Measurements from ENCODE around the gene RER1. TPM values are rescaled to one million over a fixed set of nuclear protein-coding genes. Genes with fewer than 3 reads are reported as not detected.
"Not testable (repeated sequence)": the region's sequence is repeated elsewhere in the genome, so short reads cannot be mapped to it uniquely, and the experiment has no call there.

RER1 gene
- total RNA-seq, 1 experiment from 2014 or later = 90.3 TPM

- Histone ChIP-seq H3K4me1 (replicated peaks) (no peaks in the 10 kb centered on the region; the same call in 1 of the 2 replicates), H3K27me3 (replicated peaks) (peaks cover 35% of the 10 kb centered on the region), H3K27ac (no peak overlapping the region), H3K36me3 (no peaks in the 10 kb centered on the region), H3K9me3 (replicated peaks) (peaks cover 13% of the 10 kb centered on the region), H3K4me3 (no peak overlapping the region)
- no peak for DNase-seq (ENCODE audit: low read depth in 1 of 2, low spot score in 2 of 2)
Measured at GRCh38 chr1:2433196-2433595, 41.6 kb downstream of the RER1 start.

GRCh38 chr1:2433936-2434655 is 42.5 kb downstream of the RER1 start:
- peaks cover 10% of the 10 kb centered on the region for H3K9me3 ChIP-seq (replicated peaks)
- H3K4me1 ChIP-seq (replicated peaks) = no peaks in the 10 kb centered on the region; the same call in 1 of the 2 replicates
- H3K27ac ChIP-seq = no peak overlapping the region
- H3K27me3 ChIP-seq (replicated peaks) = peaks cover 35% of the 10 kb centered on the region
- H3K36me3 ChIP-seq = no peaks in the 10 kb centered on the region
- no peak overlapping the region for H3K4me3 ChIP-seq
- no peak for DNase-seq (ENCODE audit: low read depth in 1 of 2, low spot score in 2 of 2)

GRCh38 chr1:2435091-2435490 is 43.5 kb downstream of the RER1 start:
- no peak for DNase-seq (ENCODE audit: low read depth in 1 of 2, low spot score in 2 of 2)
- H3K36me3 ChIP-seq = no peaks in the 10 kb centered on the region
- peaks cover 35% of the 10 kb centered on the region for H3K27me3 ChIP-seq (replicated peaks)

DNA sequence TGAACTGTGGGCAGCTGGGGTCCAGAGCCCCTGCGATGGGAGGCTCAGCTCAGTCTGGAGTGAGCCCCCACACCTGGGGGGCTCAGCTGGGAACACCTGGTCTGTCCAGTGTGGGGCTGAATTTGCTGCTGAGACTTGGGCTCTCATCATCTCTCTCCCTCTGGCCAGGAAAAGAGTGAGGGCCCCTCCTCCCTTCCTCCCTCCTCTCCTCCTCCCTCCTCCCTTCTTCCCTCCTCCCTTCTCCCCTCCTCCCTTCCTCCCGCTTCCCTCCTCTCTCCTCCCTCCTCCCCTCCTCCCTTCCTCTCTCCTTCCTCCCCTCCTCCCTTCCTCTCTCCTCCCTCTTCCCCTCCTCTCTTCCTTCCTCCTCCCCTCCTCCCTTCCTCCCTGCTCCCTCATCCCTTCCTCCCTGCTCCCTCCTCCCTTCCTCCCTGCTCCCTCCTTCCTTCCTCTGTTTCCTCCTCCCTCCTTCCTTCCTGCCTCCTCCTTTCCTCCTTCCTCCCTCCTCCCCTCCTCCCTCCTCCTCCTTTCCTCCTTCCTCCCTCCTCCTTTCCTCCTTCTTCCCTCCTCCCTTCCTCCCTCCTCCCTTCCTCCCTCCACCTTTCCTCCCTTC is 44.2 kb downstream of the RER1 start:
- no peak overlapping the region for H3K27ac ChIP-seq
- no peaks in the 10 kb centered on the region for H3K36me3 ChIP-seq
- DNase-seq (ENCODE audit: low read depth in 1 of 2, low spot score in 2 of 2) = no peak
- no peaks in the 10 kb centered on the region; the same call in 1 of the 2 replicates for H3K4me1 ChIP-seq (replicated peaks)
- H3K27me3 ChIP-seq (replicated peaks) = peaks cover 35% of the 10 kb centered on the region
- H3K4me3 ChIP-seq = no peak overlapping the region
- no peaks in the 10 kb centered on the region for H3K9me3 ChIP-seq (replicated peaks)

More at GRCh38 chr1:2435091-2435490, 43.5 kb downstream of the RER1 start:
- Histone ChIP-seq H3K4me3 (no peak overlapping the region), H3K9me3 (replicated peaks) (peaks cover 2% of the 10 kb centered on the region; the same call in 1 of the 2 replicates), H3K4me1 (replicated peaks) (no peaks in the 10 kb centered on the region; the same call in 1 of the 2 replicates), H3K27ac (no peak overlapping the region)

DNA sequence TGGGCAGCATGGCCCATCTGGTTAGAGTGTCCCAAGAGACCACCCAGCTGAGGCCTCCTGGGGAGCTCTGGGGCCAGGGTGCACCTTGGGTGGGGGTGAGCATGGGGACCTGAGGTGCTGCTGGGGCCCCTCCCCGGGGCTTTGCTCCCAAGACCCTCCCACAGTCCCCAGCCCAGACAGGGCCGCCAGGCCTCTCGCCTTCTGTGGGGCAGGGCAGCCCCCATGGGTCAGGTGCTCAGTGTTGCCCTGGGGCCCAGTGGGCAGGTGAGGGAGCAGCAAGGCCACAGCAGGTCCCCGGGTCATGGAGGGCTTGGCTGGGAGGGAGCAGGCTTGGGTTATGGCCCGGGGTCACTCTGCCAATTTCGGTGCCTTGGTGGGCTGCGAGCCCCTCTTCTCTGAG is 45.2 kb downstream of the RER1 start:
- H3K27me3 ChIP-seq (replicated peaks) = peaks cover 40% of the 10 kb centered on the region
- no peaks in the 10 kb centered on the region for H3K9me3 ChIP-seq (replicated peaks)
- H3K36me3 ChIP-seq = no peaks in the 10 kb centered on the region
- no peak overlapping the region for H3K4me3 ChIP-seq
- no peaks in the 10 kb centered on the region; the same call in 1 of the 2 replicates for H3K4me1 ChIP-seq (replicated peaks)
- DNase-seq (ENCODE audit: low read depth in 1 of 2, low spot score in 2 of 2) = no peak
- H3K27ac ChIP-seq = no peak overlapping the region

GRCh38 chr1:2437617-2438016 is 46.0 kb downstream of the RER1 start:
- Histone ChIP-seq H3K9me3 (replicated peaks) (no peaks in the 10 kb centered on the region), H3K27ac (no peak overlapping the region), H3K4me1 (replicated peaks) (no peaks in the 10 kb centered on the region; the same call in 1 of the 2 replicates), H3K4me3 (no peak overlapping the region), H3K36me3 (no peaks in the 10 kb centered on the region), H3K27me3 (replicated peaks) (peaks cover 38% of the 10 kb centered on the region)
- no peak for DNase-seq (ENCODE audit: low read depth in 1 of 2, low spot score in 2 of 2)

- peaks cover 38% of the 10 kb centered on the region for H3K27me3 ChIP-seq (replicated peaks)
- DNase-seq (ENCODE audit: low read depth in 1 of 2, low spot score in 2 of 2) = no peak
- H3K36me3 ChIP-seq = no peaks in the 10 kb centered on the region
- no peaks in the 10 kb centered on the region for H3K9me3 ChIP-seq (replicated peaks)
- no peak overlapping the region for H3K27ac ChIP-seq
- no peak overlapping the region for H3K4me3 ChIP-seq
- no peaks in the 10 kb centered on the region; the same call in 1 of the 2 replicates for H3K4me1 ChIP-seq (replicated peaks)
Measured at GRCh38 chr1:2438038-2438437, 46.4 kb downstream of the RER1 start.

DNA sequence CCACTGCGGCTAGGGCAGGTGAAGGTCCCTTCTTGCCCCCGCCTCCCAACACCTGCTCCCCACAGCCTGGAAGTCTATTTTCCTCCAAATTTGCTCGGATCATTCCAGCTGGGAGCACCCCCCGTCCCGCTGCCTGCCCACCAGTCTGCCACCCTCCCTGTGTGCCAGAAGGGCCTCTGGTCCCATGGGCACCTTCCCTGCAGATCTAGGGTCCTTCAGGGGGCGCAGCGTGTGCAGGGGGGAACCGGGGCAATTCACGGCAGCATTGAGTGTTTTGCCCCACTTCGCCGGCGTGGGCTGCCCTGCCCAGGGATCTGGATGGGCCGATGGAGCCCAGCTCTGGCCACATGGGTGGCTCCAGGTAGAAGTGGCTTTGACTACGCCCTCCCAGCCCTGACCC is 47.0 kb downstream of the RER1 start:
- Histone ChIP-seq H3K27ac (no peak overlapping the region), H3K4me1 (replicated peaks) (no peaks in the 10 kb centered on the region; the same call in 1 of the 2 replicates), H3K36me3 (no peaks in the 10 kb centered on the region), H3K27me3 (replicated peaks) (peaks cover 35% of the 10 kb centered on the region), H3K9me3 (replicated peaks) (no peaks in the 10 kb centered on the region), H3K4me3 (no peak overlapping the region)
- no peak for DNase-seq (ENCODE audit: low read depth in 1 of 2, low spot score in 2 of 2)

DNA sequence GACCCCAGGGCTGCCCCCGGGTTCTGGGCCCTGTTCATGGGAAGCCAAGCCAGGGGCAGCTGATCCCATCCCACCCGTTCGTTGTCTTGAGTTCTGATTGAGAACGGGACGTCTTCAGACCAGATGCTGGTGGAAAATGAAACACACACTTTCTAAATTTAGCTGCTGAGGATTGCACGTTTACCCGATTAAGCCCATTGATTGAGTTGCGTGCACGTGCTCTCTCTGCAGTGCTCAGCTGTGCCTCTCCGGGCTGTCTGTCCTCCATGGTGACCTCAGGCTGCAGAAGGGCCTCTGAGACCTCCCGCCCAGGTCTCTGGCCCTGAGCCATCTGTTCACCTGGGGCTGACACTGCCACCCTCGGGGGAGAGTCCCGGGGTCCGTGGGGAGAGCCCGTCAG is 47.7 kb downstream of the RER1 start:
- H3K4me3 ChIP-seq = no peak overlapping the region
- DNase-seq (ENCODE audit: low read depth in 1 of 2, low spot score in 2 of 2) = no peak
- H3K36me3 ChIP-seq = no peaks in the 10 kb centered on the region
- no peak overlapping the region for H3K27ac ChIP-seq
- H3K27me3 ChIP-seq (replicated peaks) = peaks cover 34% of the 10 kb centered on the region
- no peaks in the 10 kb centered on the region for H3K4me1 ChIP-seq (replicated peaks)
- H3K9me3 ChIP-seq (replicated peaks) = no peaks in the 10 kb centered on the region

GRCh38 chr1:2440346-2440745 is 48.7 kb downstream of the RER1 start:
- DNase-seq (ENCODE audit: low read depth in 1 of 2, low spot score in 2 of 2); H3K4me1 ChIP-seq (replicated peaks); H3K4me3 ChIP-seq; H3K36me3 ChIP-seq; H3K9me3 ChIP-seq (replicated peaks); H3K27ac ChIP-seq: not testable (repeated sequence)
- peaks cover 33% of the 10 kb centered on the region for H3K27me3 ChIP-seq (replicated peaks)

- H3K4me1 ChIP-seq (replicated peaks) = no peaks in the 10 kb centered on the region
Measured at GRCh38 chr1:2441746-2442145, 50.1 kb downstream of the RER1 start.

DNA sequence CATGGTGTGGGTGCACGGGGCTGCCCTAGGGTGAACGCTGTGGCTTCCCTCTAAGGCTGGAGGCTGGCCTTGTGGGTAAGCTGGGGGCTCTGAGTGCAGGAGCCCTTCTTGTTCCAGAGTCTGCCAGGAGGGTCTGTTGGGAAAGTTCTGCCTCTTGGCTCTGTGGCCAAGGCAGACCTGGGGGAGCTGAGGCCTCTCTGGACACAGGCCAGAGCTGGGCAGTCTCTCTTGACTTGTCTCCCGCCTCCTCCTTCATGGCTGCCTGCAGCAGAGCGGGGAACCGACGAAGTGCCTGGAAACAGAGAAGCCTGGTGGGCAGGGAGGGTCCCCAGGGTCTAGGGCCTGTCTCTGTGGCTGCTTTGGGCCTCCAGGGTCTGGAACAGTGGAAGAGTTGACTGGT is 51.0 kb downstream of the RER1 start:
- no peak overlapping the region for H3K27ac ChIP-seq

More at GRCh38 chr1:2441746-2442145, 50.1 kb downstream of the RER1 start:
- DNase-seq (ENCODE audit: low read depth in 1 of 2, low spot score in 2 of 2) = no peak
- Histone ChIP-seq H3K4me3 (no peak overlapping the region), H3K27ac (no peak overlapping the region), H3K36me3 (no peaks in the 10 kb centered on the region), H3K9me3 (replicated peaks) (no peaks in the 10 kb centered on the region), H3K27me3 (replicated peaks) (peaks cover 36% of the 10 kb centered on the region)

GRCh38 chr1:2443277-2444137 is 51.9 kb downstream of the RER1 start:
- Histone ChIP-seq H3K4me1 (replicated peaks) (no peaks in the 10 kb centered on the region), H3K36me3 (no peaks in the 10 kb centered on the region)

More for the DNA sequence above, 51.0 kb downstream of the RER1 start:
- H3K4me3 ChIP-seq = no peak overlapping the region
- DNase-seq (ENCODE audit: low read depth in 1 of 2, low spot score in 2 of 2) = no peak
- peaks cover 36% of the 10 kb centered on the region for H3K27me3 ChIP-seq (replicated peaks)
- no peaks in the 10 kb centered on the region for H3K4me1 ChIP-seq (replicated peaks)
- H3K9me3 ChIP-seq (replicated peaks) = no peaks in the 10 kb centered on the region
- no peaks in the 10 kb centered on the region for H3K36me3 ChIP-seq

More at GRCh38 chr1:2443277-2444137, 51.9 kb downstream of the RER1 start:
- Histone ChIP-seq H3K9me3 (replicated peaks) (no peaks in the 10 kb centered on the region), H3K4me3 (no peak overlapping the region), H3K27me3 (replicated peaks) (peaks cover 36% of the 10 kb centered on the region), H3K27ac (no peak overlapping the region)
- no peak for DNase-seq (ENCODE audit: low read depth in 1 of 2, low spot score in 2 of 2)
